ENCODE results near the gene HSPA5.
"Not testable (repeated sequence)": the region's sequence is repeated elsewhere in the genome, so short reads cannot be mapped to it uniquely, and the experiment has no call there.

The HSPA5 gene

DNA sequence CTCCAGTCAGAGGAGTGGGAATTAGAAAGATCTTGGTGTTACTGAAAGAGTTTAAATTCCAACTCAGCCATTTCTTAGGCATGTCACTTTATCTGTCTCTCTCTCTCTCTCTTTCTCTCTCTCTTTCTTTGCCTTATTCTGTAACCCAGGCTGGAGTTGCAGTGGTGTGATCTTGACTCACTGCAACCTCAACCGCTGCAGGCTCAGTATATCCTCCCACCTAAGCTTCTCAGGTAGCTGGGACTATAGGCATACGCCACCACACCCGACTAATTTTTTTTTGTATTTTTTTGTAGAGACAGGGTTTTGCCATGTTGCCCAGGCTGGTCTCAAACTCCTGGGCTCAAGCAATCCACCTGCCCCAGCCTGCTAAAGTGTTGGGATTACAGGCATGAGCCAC lies 22.5 kb downstream of the HSPA5 start:
- peaks cover 0 to 21% of the 10 kb centered on the region in 2 donors for H3K36me3 ChIP-seq (ENCODE audit: control insufficient read depth in 1 of 2, insufficient read depth in 2 of 2, low read length in 2 of 2)
- no peaks in the 10 kb centered on the region for H3K27me3 ChIP-seq (ENCODE audit: low read depth, low read length)
- no peaks in the 10 kb centered on the region for H3K9me3 ChIP-seq (ENCODE audit: control insufficient read depth in 1 of 2, low read length in 2 of 2)
- H3K27ac ChIP-seq (ENCODE audit: low read length): no peak overlapping the region
- H3K4me1 ChIP-seq (ENCODE audit: control insufficient read depth in 1 of 2, insufficient read depth in 2 of 2, low read length in 2 of 2): no peaks in the 10 kb centered on the region
- H3K4me3 ChIP-seq (ENCODE audit: low read depth in 1 of 2, low read length in 2 of 2): no peak overlapping the region

DNA sequence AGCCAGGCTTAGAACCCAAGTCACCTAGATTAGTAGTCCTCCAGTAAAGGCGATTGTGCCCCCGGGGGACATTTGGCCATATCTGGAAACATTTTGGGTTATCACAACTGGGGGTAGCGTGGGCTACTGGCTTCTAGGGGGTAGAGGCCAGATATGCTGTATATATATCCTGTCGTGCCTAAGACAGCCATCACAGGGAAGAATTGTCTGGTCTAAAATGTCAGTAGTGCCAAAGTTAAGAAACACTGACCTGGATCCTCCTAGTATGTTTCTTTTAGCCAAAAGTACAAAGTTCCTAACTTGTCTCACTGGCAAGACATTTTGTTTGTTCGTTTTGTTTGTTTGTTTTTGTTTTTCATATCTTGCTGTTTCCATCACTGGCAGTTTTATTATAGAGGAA lies 27.0 kb downstream of the HSPA5 start:
- no peaks in the 10 kb centered on the region for H3K9me3 ChIP-seq (ENCODE audit: control insufficient read depth in 1 of 2, low read length in 2 of 2)
- H3K27ac ChIP-seq (ENCODE audit: low read length): no peak overlapping the region
- H3K27me3 ChIP-seq (ENCODE audit: low read depth, low read length): no peaks in the 10 kb centered on the region
- no peak overlapping the region for H3K4me3 ChIP-seq (ENCODE audit: low read depth in 1 of 2, low read length in 2 of 2)
- peaks cover 4 to 26% of the 10 kb centered on the region in 2 donors for H3K36me3 ChIP-seq (ENCODE audit: control insufficient read depth in 1 of 2, insufficient read depth in 2 of 2, low read length in 2 of 2)
- no peaks in the 10 kb centered on the region for H3K4me1 ChIP-seq (ENCODE audit: control insufficient read depth in 1 of 2, insufficient read depth in 2 of 2, low read length in 2 of 2)

DNA sequence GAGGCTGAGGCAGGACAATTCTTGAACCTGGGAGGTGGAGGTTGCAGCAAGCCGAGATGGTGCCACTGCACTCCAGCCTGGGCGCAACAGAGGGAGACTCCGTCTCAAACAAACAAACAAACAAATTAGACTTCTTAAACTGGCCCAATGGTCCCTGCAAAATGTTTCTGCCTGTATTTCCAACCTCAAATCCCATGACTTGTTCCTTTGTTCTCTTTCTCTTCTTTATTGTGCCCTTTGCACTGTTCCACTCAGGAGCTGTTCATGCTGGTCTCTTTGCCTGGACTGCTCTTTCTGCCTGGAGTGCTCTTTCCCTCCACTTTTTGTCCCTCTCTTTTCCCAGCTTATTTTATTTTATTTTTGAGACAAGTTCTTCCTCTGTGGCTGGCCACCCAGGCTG lies 36.7 kb downstream of the HSPA5 start:
- Histone ChIP-seq H3K36me3 (ENCODE audit: control insufficient read depth in 1 of 2, insufficient read depth in 2 of 2, low read length in 2 of 2) (peaks cover 16 to 29% of the 10 kb centered on the region in 2 donors), H3K9me3 (ENCODE audit: control insufficient read depth in 1 of 2, low read length in 2 of 2) (no peaks in the 10 kb centered on the region), H3K27me3 (ENCODE audit: low read depth, low read length) (no peaks in the 10 kb centered on the region), H3K4me1 (ENCODE audit: control insufficient read depth in 1 of 2, insufficient read depth in 2 of 2, low read length in 2 of 2) (peaks cover 0 to 7% of the 10 kb centered on the region in 2 donors), H3K27ac (ENCODE audit: low read length) (no peak overlapping the region), H3K4me3 (ENCODE audit: low read depth in 1 of 2, low read length in 2 of 2) (no peak overlapping the region)

DNA sequence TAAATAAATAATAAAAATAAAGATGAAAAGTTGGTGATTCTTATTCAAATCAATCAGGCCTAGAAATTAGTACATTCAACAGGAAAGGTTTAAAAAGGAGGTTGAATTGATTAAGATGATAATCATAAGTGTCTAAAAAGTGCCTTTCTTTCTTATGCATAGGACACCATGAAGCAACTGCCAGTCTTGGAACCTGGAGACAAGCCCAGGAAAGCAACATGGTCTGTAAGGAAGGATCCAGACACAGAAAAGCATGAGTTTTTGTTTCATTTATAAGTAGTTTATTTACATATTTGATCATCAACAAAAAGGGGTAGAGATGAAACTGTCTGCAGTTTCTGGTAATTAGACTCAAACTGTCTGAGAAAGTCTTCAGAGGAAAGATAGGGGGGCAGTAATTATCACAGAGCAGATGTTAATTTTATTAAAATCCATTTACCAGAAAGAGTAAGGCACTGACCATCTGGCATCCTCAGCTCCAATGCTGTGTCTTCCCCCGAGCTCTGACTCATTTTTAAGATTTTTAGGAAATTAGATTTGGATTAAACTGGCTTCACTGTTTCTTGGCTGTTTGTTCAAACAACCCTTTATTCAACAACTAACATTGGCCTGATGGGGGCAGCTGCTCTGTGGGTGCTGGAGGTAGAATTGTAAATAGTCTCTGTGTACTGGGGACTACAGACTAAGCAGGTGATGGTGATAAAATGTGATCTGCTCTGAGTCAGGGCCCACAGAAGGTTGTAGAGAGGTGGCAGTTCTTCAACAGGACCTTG lies 38.1 kb downstream of the HSPA5 start:
- H3K27me3 ChIP-seq (ENCODE audit: low read depth, low read length): no peaks in the 10 kb centered on the region
- no peak overlapping the region for H3K27ac ChIP-seq (ENCODE audit: low read length)
- H3K4me3 ChIP-seq (ENCODE audit: low read depth in 1 of 2, low read length in 2 of 2): no peak overlapping the region
- H3K36me3 ChIP-seq (ENCODE audit: control insufficient read depth in 1 of 2, insufficient read depth in 2 of 2, low read length in 2 of 2): peaks cover 16 to 26% of the 10 kb centered on the region in 2 donors
- peaks cover 0 to 12% of the 10 kb centered on the region in 2 donors for H3K4me1 ChIP-seq (ENCODE audit: control insufficient read depth in 1 of 2, insufficient read depth in 2 of 2, low read length in 2 of 2)
- H3K9me3 ChIP-seq (ENCODE audit: control insufficient read depth in 1 of 2, low read length in 2 of 2): no peaks in the 10 kb centered on the region

DNA sequence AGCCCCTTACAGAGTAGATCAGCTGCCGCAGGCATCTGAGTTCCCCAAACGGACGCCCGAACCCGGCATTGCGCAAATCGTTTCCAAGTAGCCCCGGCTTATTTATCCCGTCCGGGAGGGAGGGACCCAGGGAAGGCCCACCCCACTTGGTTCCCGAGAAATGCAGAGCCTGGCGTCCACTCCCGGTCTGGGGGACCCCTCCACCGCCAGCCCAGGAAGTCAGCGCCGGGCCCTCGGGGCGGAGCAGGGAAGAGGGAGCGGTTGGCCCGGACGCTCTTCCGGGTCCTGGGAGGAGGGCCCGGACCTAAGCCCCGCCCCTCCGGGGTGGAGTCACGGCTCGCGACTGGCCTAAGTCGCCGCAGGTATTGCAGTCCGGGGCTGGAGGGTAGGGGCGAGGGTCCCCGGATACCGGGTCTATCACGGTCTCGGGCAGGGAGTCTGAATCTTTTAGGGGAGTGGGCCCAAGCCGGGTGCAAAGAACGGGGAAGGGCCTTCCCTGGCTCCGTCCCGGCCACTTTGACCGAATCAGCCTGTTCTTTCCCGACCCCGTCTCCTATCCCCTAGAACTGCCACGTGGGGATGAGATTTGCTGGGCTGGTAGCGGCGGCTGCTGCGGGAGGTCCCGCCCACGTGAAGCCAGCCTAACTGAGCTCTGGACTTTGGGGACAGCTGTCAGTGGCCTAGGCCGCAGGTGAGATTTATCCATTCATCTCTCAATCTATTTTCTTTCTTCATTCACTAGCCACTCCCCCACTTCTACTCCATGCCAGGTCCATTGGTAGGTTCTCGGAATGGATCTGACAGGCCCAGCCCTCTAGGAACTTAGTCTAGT lies 40.7 kb downstream of the HSPA5 start, which contains the start of gene RABEPK:
RABEPK (plus strand) TSS at position 327 of the 832 bp plus-strand sequence. CDS start 2,472 bp downstream, outside the sequence.
- Histone ChIP-seq H3K4me3 (ENCODE audit: low read depth in 1 of 2, low read length in 2 of 2) (peak within 1 kb of the TSS; percentile 67 to 80), H3K4me1 (ENCODE audit: control insufficient read depth in 1 of 2, insufficient read depth in 2 of 2, low read length in 2 of 2) (peaks cover 0 to 12% of the 10 kb centered on the region in 2 donors), H3K27me3 (ENCODE audit: low read depth, low read length) (no peaks in the 10 kb centered on the region), H3K27ac (ENCODE audit: low read length) (peak within 1 kb of the TSS; percentile 82), H3K36me3 (ENCODE audit: control insufficient read depth in 1 of 2, insufficient read depth in 2 of 2, low read length in 2 of 2) (peaks cover 7 to 9% of the 10 kb centered on the region in 2 donors), H3K9me3 (ENCODE audit: control insufficient read depth in 1 of 2, low read length in 2 of 2) (no peaks in the 10 kb centered on the region)

DNA sequence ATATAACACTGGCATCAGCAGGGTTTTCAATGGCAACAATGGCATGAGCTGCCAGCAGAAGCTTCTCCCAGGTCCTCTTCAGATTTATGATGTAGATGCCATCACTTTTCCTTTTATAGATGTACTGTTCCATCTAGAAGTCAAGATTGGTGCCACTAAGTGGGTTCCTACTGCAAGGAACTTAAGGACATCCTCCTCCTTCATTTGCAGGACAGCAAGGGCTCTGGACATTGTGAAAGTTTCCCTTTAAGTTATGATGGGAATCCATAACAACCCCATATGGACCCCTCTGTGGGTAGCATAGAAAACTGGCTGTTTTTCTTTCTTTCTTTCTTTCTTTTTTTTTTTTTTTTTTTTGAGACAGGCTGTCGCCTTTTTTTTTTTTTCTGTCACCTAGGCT lies 45.6 kb downstream of the HSPA5 start:
- not testable (repeated sequence) for H3K27me3 ChIP-seq (ENCODE audit: low read depth, low read length); H3K36me3 ChIP-seq (ENCODE audit: control insufficient read depth in 1 of 2, insufficient read depth in 2 of 2, low read length in 2 of 2); H3K4me3 ChIP-seq (ENCODE audit: low read depth in 1 of 2, low read length in 2 of 2); H3K27ac ChIP-seq (ENCODE audit: low read length); H3K9me3 ChIP-seq (ENCODE audit: control insufficient read depth in 1 of 2, low read length in 2 of 2)
- H3K4me1 ChIP-seq (ENCODE audit: control insufficient read depth in 1 of 2, insufficient read depth in 2 of 2, low read length in 2 of 2): peaks cover under 1 to 11% of the 10 kb centered on the region in 2 donors

DNA sequence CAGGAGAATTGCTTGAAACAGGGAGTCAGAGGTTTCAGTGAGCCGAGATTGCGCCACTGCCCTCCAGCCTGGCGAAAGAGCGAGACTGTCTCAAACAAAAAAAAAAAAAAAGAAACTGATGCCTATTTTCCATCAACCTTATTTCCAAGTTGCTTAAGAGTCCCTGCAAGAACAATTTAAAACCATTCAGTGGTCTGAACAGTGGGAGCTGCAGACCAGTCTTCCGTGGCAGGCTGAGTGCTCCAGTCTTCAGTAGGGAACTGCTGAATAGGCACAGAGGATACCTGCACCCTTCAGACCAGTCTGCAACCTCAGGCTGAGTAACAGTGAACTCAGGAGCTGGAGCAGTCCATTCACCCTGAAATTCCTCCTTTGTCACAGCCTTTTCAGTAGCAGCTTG lies 46.7 kb downstream of the HSPA5 start:
- H3K9me3 ChIP-seq (ENCODE audit: control insufficient read depth in 1 of 2, low read length in 2 of 2); H3K36me3 ChIP-seq (ENCODE audit: control insufficient read depth in 1 of 2, insufficient read depth in 2 of 2, low read length in 2 of 2); H3K27me3 ChIP-seq (ENCODE audit: low read depth, low read length); H3K27ac ChIP-seq (ENCODE audit: low read length); H3K4me3 ChIP-seq (ENCODE audit: low read depth in 1 of 2, low read length in 2 of 2): not testable (repeated sequence)
- H3K4me1 ChIP-seq (ENCODE audit: control insufficient read depth in 1 of 2, insufficient read depth in 2 of 2, low read length in 2 of 2): peaks cover 4 to 15% of the 10 kb centered on the region in 2 donors

DNA sequence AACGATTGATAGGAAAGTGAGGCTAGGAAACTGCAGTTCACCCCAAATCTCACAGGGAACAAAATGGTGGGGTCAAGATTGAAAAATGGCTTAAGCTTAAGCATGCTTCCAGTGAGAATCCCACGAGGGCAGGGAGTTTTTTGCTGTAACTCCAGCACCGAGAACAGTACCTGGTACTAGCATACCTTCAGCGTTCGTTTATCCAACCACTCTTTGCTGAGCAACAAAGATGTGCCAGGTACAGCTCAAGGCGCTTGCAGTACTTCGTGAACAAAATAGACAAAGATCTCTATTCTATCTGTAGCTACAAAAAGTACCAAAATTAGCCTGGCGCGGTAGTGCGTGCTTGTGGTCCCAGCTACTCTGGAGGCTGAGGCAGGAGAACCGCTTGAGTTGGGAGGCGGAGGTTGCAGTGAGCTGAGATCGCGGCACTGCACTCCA lies 50.8 kb downstream of the HSPA5 start:
- Histone ChIP-seq H3K27me3 (ENCODE audit: low read depth, low read length) (no peaks in the 10 kb centered on the region), H3K4me3 (ENCODE audit: low read depth in 1 of 2, low read length in 2 of 2) (peak overlapping the region; percentile 99), H3K4me1 (ENCODE audit: control insufficient read depth in 1 of 2, insufficient read depth in 2 of 2, low read length in 2 of 2) (peaks cover 4 to 33% of the 10 kb centered on the region in 2 donors), H3K9me3 (ENCODE audit: control insufficient read depth in 1 of 2, low read length in 2 of 2) (no peaks in the 10 kb centered on the region), H3K36me3 (ENCODE audit: control insufficient read depth in 1 of 2, insufficient read depth in 2 of 2, low read length in 2 of 2) (no peaks in the 10 kb centered on the region), H3K27ac (ENCODE audit: low read length) (peak overlapping the region; percentile 96)

DNA sequence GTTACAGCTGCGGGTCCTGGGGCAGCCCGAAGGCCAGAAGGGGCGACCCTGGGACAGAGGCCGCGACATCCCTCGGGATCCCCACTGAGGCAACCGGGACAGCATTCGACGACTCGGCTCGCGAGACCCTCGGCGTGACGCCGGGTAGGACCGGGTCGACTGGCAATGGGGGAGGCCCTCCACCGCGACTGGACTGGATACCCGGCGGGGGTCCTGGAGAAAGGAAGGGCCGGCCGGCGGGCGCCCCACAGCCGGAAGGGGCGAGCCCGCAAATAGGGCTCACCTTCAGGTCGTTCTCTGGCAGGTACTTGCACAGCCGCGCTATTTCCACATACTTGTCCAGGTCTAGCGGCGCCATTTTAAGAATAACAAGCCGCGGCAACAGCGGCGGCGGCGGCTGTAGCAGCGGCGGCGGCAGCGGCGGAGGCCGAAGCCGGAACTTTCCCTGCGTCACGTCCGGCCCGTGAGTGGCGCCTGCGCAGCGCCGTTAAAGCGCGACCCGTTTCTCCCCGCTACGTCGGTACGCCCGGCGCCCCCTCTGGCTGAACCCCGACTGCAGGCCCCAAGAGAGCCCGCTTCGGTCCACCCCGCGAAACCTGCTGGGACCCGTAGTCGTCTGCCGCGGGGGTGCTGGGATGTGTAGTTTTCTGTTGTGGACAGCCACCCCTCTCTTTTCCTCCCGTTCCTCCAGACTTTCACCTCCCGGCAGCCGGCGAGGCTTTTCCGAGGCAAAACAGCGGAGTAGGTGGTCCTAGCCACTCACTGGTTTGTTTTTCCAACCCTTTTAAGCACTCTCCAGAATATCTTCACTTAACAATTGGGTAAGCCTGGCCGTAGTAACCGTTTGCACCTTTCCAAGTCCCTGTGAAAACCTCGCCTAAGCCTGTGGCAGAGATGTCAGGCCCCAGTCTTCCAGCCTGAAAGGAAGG lies 51.5 kb downstream of the HSPA5 start, which contains the start of gene PPP6C:
PPP6C (minus strand) TSS at position 443 of the 929 bp plus-strand sequence; CDS start at position 358, 85 bp downstream.
- Histone ChIP-seq H3K27ac (ENCODE audit: low read length) (peak within 1 kb of the TSS; percentile 96), H3K9me3 (ENCODE audit: control insufficient read depth in 1 of 2, low read length in 2 of 2) (no peaks in the 10 kb centered on the region), H3K4me3 (ENCODE audit: low read depth in 1 of 2, low read length in 2 of 2) (peak within 1 kb of the TSS; percentile 99), H3K36me3 (ENCODE audit: control insufficient read depth in 1 of 2, insufficient read depth in 2 of 2, low read length in 2 of 2) (no peaks in the 10 kb centered on the region), H3K27me3 (ENCODE audit: low read depth, low read length) (no peaks in the 10 kb centered on the region), H3K4me1 (ENCODE audit: control insufficient read depth in 1 of 2, insufficient read depth in 2 of 2, low read length in 2 of 2) (peaks cover 4 to 36% of the 10 kb centered on the region in 2 donors)

DNA sequence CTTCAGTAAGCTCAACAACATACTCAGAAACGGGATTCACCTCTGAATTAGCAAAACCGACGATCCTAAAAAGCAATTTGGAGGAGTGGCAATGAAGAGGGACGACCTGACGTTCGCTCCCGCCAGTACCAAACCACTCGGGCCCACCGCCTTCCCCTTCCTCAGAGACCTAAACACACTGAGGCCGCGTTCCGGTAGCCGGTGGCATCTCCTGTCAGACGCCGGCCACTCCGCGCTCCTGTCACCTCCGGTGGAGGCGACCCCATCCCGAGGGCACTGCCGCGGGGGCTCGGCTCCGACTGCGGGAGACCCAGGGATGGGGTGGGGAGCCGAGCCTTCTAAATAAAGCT lies 52.2 kb downstream of the HSPA5 start:
- no peaks in the 10 kb centered on the region for H3K27me3 ChIP-seq (ENCODE audit: low read depth, low read length)
- peaks cover 4 to 41% of the 10 kb centered on the region in 2 donors for H3K4me1 ChIP-seq (ENCODE audit: control insufficient read depth in 1 of 2, insufficient read depth in 2 of 2, low read length in 2 of 2)
- peak overlapping the region; percentile 91 to 99 for H3K4me3 ChIP-seq (ENCODE audit: low read depth in 1 of 2, low read length in 2 of 2)
- peak overlapping the region; percentile 96 for H3K27ac ChIP-seq (ENCODE audit: low read length)
- no peaks in the 10 kb centered on the region for H3K9me3 ChIP-seq (ENCODE audit: control insufficient read depth in 1 of 2, low read length in 2 of 2)
- H3K36me3 ChIP-seq (ENCODE audit: control insufficient read depth in 1 of 2, insufficient read depth in 2 of 2, low read length in 2 of 2): no peaks in the 10 kb centered on the region

All from muscle layer of duodenum (tissue), 2 donors.